HepG2 (cell line): ENCODE results near the gene NXPH1. TPM values are rescaled to one million over a fixed set of nuclear protein-coding genes. Genes with fewer than 3 reads are reported as not detected.

Source experiments
- ATAD3A ChIP-seq: sonication (generic); formaldehyde crosslinking; IDR thresholded peaks from 2 replicates; pipeline ENCODE4 v1.4.0; 2020; ENCODE audit warnings: missing genetic modification reagents
- CBX2 ChIP-seq, 2 experiments: fragments of 200-600 bp in 1 of 2; sonication (generic); formaldehyde crosslinking in 1 of 2; IDR thresholded peaks; 2 replicates each; pipeline versions ENCODE4 v1.7.0 to v1.8.1; 2018 to 2022; ENCODE audit warnings: low read depth in 2 of 2, low read length in 1 of 2, mild to moderate bottlenecking in 1 of 2, missing genetic modification reagents in 1 of 2
- CBX5 ChIP-seq: sonication (generic); formaldehyde crosslinking; IDR thresholded peaks from 2 replicates; pipeline ENCODE4 v1.4.0; 2020; ENCODE audit warnings: missing genetic modification reagents, borderline replicate concordance
- FOXK1 ChIP-seq: sonication (generic); formaldehyde crosslinking; IDR thresholded peaks from 2 replicates; pipeline ENCODE4 v1.4.0; 2020; ENCODE audit warnings: low read depth, missing genetic modification reagents, borderline replicate concordance
- GATAD2A ChIP-seq: IDR thresholded peaks from 2 replicates; pipeline ENCODE4 v1.6.1; 2016
- JDP2 ChIP-seq: sonication (generic); formaldehyde crosslinking; IDR thresholded peaks from 2 replicates; pipeline ENCODE4 v1.8.1; 2022; ENCODE audit warnings: missing genetic modification reagents, borderline replicate concordance
- MXD3 ChIP-seq: IDR thresholded peaks from 2 replicates; pipeline ENCODE4 v1.6.1; 2016; ENCODE audit warnings: mild to moderate bottlenecking, missing biosample characterization, missing genetic modification reagents
- REPIN1 ChIP-seq: sonication (generic); formaldehyde crosslinking; IDR thresholded peaks from 2 replicates; pipeline ENCODE4 v1.8.0; 2022; ENCODE audit warnings: missing genetic modification reagents, low read depth, mild to moderate bottlenecking, borderline replicate concordance
- SKIL ChIP-seq: sonication (generic); formaldehyde crosslinking; IDR thresholded peaks from 2 replicates; pipeline ENCODE4 v1.8.0; 2022; ENCODE audit warnings: missing genetic modification reagents, mild to moderate bottlenecking, moderate library complexity, borderline replicate concordance
- SMAD9 ChIP-seq: sonication (generic); formaldehyde crosslinking; IDR thresholded peaks from 2 replicates; pipeline ENCODE4 v1.5.1; 2020; ENCODE audit warnings: mild to moderate bottlenecking, missing genetic modification reagents
- SOX6 ChIP-seq, 2 experiments: fragments of 450-650 bp in 1 of 2; sonication (generic) in 1 of 2; formaldehyde crosslinking in 1 of 2; IDR thresholded peaks; 2 replicates each; pipeline versions ENCODE4 v1.4.0 to v1.6.1; 2017 to 2020; ENCODE audit warnings: antibody characterized with exemption in 1 of 2, mild to moderate bottlenecking in 1 of 2, missing genetic modification reagents in 1 of 2
- SSRP1 ChIP-seq: IDR thresholded peaks from 2 replicates; pipeline ENCODE4 v1.6.1; 2016; ENCODE audit warnings: control low read depth
- ZC3H4 ChIP-seq: sonication (generic); formaldehyde crosslinking; IDR thresholded peaks from 2 replicates; pipeline ENCODE4 v1.4.0; 2020; ENCODE audit warnings: missing genetic modification reagents, borderline replicate concordance
- ZFAT ChIP-seq: sonication (generic); formaldehyde crosslinking; conservative IDR thresholded peaks from 2 replicates; pipeline ENCODE4 v1.8.1; 2023; ENCODE audit warnings: missing genetic modification reagents, inconsistent platforms
- ZFP82 ChIP-seq: sonication (generic); formaldehyde crosslinking; IDR thresholded peaks from 2 replicates; pipeline ENCODE4 v1.5.1; 2020; ENCODE audit warnings: mild to moderate bottlenecking, missing genetic modification reagents, borderline replicate concordance
- ZNF205 ChIP-seq: IDR thresholded peaks from 2 replicates; pipeline ENCODE4 v1.6.1; 2018; ENCODE audit warnings: missing biosample characterization, missing genetic modification reagents
- ZNF264 ChIP-seq: sonication (generic); formaldehyde crosslinking; IDR thresholded peaks from 2 replicates; pipeline ENCODE4 v1.4.0; 2020; ENCODE audit warnings: missing genetic modification reagents
- ZNF33B ChIP-seq: sonication (generic); formaldehyde crosslinking; IDR thresholded peaks from 2 replicates; pipeline ENCODE4 v1.5.1; 2020; ENCODE audit warnings: mild to moderate bottlenecking, missing genetic modification reagents
- ZNF367 ChIP-seq: sonication (generic); formaldehyde crosslinking; IDR thresholded peaks from 2 replicates; pipeline ENCODE4 v1.4.0; 2020; ENCODE audit warnings: missing genetic modification reagents, borderline replicate concordance
- ZNF446 ChIP-seq: sonication (generic); formaldehyde crosslinking; IDR thresholded peaks from 2 replicates; pipeline ENCODE4 v1.5.0; 2020; ENCODE audit warnings: mild to moderate bottlenecking, missing genetic modification reagents
- ZNF501 ChIP-seq: sonication (generic); formaldehyde crosslinking; IDR thresholded peaks from 2 replicates; pipeline ENCODE4 v1.5.1; 2020; ENCODE audit warnings: mild to moderate bottlenecking, moderate library complexity, missing genetic modification reagents
- ZNF569 ChIP-seq: sonication (generic); formaldehyde crosslinking; IDR thresholded peaks from 2 replicates; pipeline ENCODE4 v1.5.0; 2020; ENCODE audit warnings: mild to moderate bottlenecking, missing genetic modification reagents, moderate library complexity, borderline replicate concordance
- ZNF639 ChIP-seq: conservative IDR thresholded peaks from 2 replicates; pipeline ENCODE4 v1.6.1; 2018; ENCODE audit warnings: missing genetic modification reagents
- ZNF761 ChIP-seq: sonication (generic); formaldehyde crosslinking; conservative IDR thresholded peaks from 2 replicates; pipeline ENCODE4 v1.4.0; 2020; ENCODE audit warnings: mild to moderate bottlenecking, missing genetic modification reagents
- ZXDC ChIP-seq: sonication (generic); formaldehyde crosslinking; IDR thresholded peaks from 2 replicates; pipeline ENCODE4 v1.5.0; 2020; ENCODE audit warnings: mild to moderate bottlenecking, missing genetic modification reagents
- polyA plus RNA-seq, 8 experiments: library from polyadenylated mRNA; depleted of rRNA in 3 of 8; stranded (reverse) in 7 of 8; unstranded in 1 of 8; fragments of >200 nt; fragmentation: Illumina TruSeq in 4 of 8; extraction: Trizol in 4 of 8; gene quantifications; 2 replicates each; pipeline versions ENCODE4 v1.2.1 to v1.2.3, GENCODE V29; 2011 to 2016; ENCODE audit warnings: low read depth in 4 of 8, missing spikeins in 1 of 8, mixed read lengths in 1 of 8; ENCODE audit not compliant: insufficient read depth in 1 of 8
- total RNA-seq, 5 experiments: library from RNA; depleted of rRNA; stranded (reverse); fragments of >200 nt; fragmentation: Illumina TruSeq; extraction: Trizol; gene quantifications; 2 replicates each; pipeline ENCODE4 v1.2.3, GENCODE V29; 2016; ENCODE audit warnings: low read depth in 1 of 5

Gene NXPH1
- total and polyA plus RNA-seq, 2 of the 13 experiments (the other 11 are each of a cell fraction or from before 2014, with no cell fraction given): not detected

- TF ChIP-seq MXD3 (CRISPR knock-in tag) (no peak), ZNF367 (CRISPR knock-in tag) (no peak), ZNF446 (CRISPR knock-in tag) (no peak), ZNF205 (no peak), CBX2 (IDR thresholded peaks at IDR 0.05; ENCODE audit: low read depth, low read length) (no peak), CBX2 (CRISPR knock-in tag; IDR thresholded peaks at IDR 0.05; ENCODE audit: low read depth) (no peak), REPIN1 (CRISPR knock-in tag) (no peak), ZNF264 (CRISPR knock-in tag) (no peak), ZNF639 (CRISPR knock-in tag) (no peak), FOXK1 (peak; percentile 37; the same call in 1 of the 2 replicates), ZNF569 (CRISPR knock-in tag) (no peak), ZNF33B (no peak), ZFAT (CRISPR knock-in tag) (no peak), ZNF501 (CRISPR knock-in tag) (no peak), ATAD3A (CRISPR knock-in tag) (no peak), SSRP1 (CRISPR knock-in tag) (no peak), ZXDC (CRISPR knock-in tag) (no peak), GATAD2A (CRISPR knock-in tag) (no peak), ZC3H4 (CRISPR knock-in tag) (no peak), ZFP82 (CRISPR knock-in tag) (no peak), SKIL (CRISPR knock-in tag) (no peak), JDP2 (no peak), CBX5 (CRISPR knock-in tag) (peak; percentile 80), SMAD9 (CRISPR knock-in tag) (no peak), ZNF761 (CRISPR knock-in tag) (no peak), SOX6 (IDR thresholded peaks at IDR 0.05) (no peak), SOX6 (CRISPR knock-in tag; IDR thresholded peaks at IDR 0.05) (no peak)
Observed at GRCh38 chr7:8436965-8437364, 3.6 kb downstream of the NXPH1 start (continued).
